Cardiac fibroblast (primary cell): ENCODE results near the gene GPR176.

Source experiments
- DNase-seq, 2 donors: peaks; one replicate each; pipeline versions ENCODE4 v3.0.0 to v3.0.0-alpha.2; 2010; ENCODE audit warnings: low read depth in 2 of 2
- H3K4me3 ChIP-seq, 2 donors: replicated peaks in 1 of 2; 1 replicate in 1 of 2; 2 replicates in 1 of 2; pipeline ENCODE4 v1.5.1; 2011; ENCODE audit warnings: low read depth in 2 of 2, low read length in 2 of 2, mild to moderate bottlenecking in 2 of 2, moderate library complexity in 1 of 2
- CTCF ChIP-seq: IDR thresholded peaks from one replicate; pipeline ENCODE4 v1.5.1; 2011; ENCODE audit warnings: low read depth, mild to moderate bottlenecking, low read length, inconsistent platforms

Gene GPR176

GRCh38 chr15:39925112-39925842 is 5.2 kb upstream of the GPR176 start:
- no peak overlapping the region for H3K4me3 ChIP-seq
- no peak for TF ChIP-seq CTCF
- DNase-seq: peak in 1 of 2 donors; percentile 67

GRCh38 chr15:39924437-39924836 is 4.4 kb upstream of the GPR176 start:
- no peak overlapping the region for H3K4me3 ChIP-seq
- no peak for TF ChIP-seq CTCF
- no peak for DNase-seq

GRCh38 chr15:39922462-39923092 is 2.5 kb upstream of the GPR176 start:
- H3K4me3 ChIP-seq: no peak overlapping the region
- peak in 1 of 2 donors; percentile 44 for DNase-seq
- TF ChIP-seq CTCF: no peak

- DNase-seq: no peak
- no peak for TF ChIP-seq CTCF
- H3K4me3 ChIP-seq: peak overlapping the region; percentile 49 to 70
These were observed 1.2 kb upstream of the GPR176 start for GRCh38 chr15:39921274-39921638.

- H3K4me3 ChIP-seq: peak overlapping the region; percentile 70 to 86
- no peak for TF ChIP-seq CTCF
- DNase-seq: peak; percentile 75 to 85
These were observed 626 bp upstream of the GPR176 start for GRCh38 chr15:39920510-39921273.

- no peak for DNase-seq
- no peak for TF ChIP-seq CTCF
- peak overlapping the region; percentile 70 to 86 for H3K4me3 ChIP-seq
These were observed 687 bp downstream of the GPR176 start for GRCh38 chr15:39919411-39919747.
